Upper lobe of right lung (tissue), 1 donor: Measurements from ENCODE around the gene CD300LD. TPM values are rescaled to one million over a fixed set of nuclear protein-coding genes. Genes with fewer than 3 reads are reported as not detected.

Experiments
- ATAC-seq: fragments of 200-7000 bp; cut with Tn5 transposase; one replicate; pipeline ENCODE4 v1.9.1; 2020; ENCODE audit warnings: mild to moderate bottlenecking, moderate library complexity
- DNase-seq: peaks from one replicate; pipeline ENCODE4 v3.0.0-alpha.2; 2020
- H3K27ac ChIP-seq: fragments of 200-600 bp; one replicate; pipeline ENCODE4 v1.8.0; 2022
- H3K27me3 ChIP-seq: fragments of 200-600 bp; one replicate; pipeline ENCODE4 v1.8.0; 2022; ENCODE audit warnings: mild to moderate bottlenecking
- H3K36me3 ChIP-seq: fragments of 200-600 bp; one replicate; pipeline ENCODE4 v1.8.0; 2022
- H3K4me1 ChIP-seq: fragments of 200-600 bp; one replicate; pipeline ENCODE4 v1.8.0; 2022
- H3K4me3 ChIP-seq: fragments of 200-600 bp; one replicate; pipeline ENCODE4 v1.8.0; 2022; ENCODE audit warnings: mild to moderate bottlenecking
- H3K9me3 ChIP-seq: fragments of 200-600 bp; one replicate; pipeline ENCODE4 v1.8.0; 2022
- intact Hi-C: fragments of 100-400 bp; cut with DNase I; formaldehyde crosslinking; loops from one replicate; pipeline ENCODE4 v1.11.0; 2022
- total RNA-seq: library from RNA; stranded (reverse); fragmentation: NEBNext Ultra II Directional; extraction: Animal tissue kit (Norgen Biotek cat#: 25700); gene quantifications from one replicate; pipeline ENCODE4 v1.2.1, GENCODE V29; 2021
- TF ChIP-seq, protein P1 (sequence below): fragments of 200-600 bp; IDR thresholded peaks from one replicate; pipeline ENCODE4 v1.8.0; 2022; ENCODE audit warnings: antibody characterized with exemption
- donor health status: DM: no; HTN: yes; CAD: no; lungs with severe emphysema.

The CD300LD gene
- total RNA-seq, 1 donor from 2014 or later, result not detected

DNA sequence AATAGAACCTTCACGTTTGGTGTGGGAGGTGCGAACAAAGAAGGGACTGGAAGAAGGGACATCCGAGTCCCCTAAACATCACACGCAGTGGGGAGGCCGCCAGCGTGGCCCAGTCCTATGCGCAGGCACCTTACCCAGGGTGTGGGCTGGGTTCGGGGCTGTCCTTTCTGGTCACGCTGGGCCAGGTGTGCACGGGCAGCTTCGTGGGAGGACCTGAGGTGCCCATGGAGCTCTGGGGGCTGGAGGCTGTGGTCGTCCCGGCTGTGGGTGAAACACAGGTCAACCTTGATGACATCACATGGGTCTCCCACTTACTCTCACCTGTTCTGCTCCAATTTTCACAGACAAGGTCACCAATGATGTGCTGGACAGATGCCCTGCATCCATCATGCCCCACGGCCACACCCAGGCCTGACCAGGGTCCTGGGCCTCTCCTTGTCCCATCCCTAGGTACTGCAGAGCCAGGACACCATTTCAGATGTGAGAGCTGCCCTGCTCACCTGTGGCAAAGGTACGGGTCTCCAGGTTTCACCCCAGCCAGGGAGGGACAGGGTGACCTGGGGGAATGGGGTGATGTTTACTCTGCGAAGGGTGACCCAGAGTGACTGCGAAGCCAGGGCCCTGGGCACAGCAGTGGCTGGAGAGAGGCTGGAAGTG lies 49.2 kb downstream of the CD300LD start:
- H3K9me3 ChIP-seq, result no peaks in the 10 kb centered on the region
- intact Hi-C loops, result no loop called here
- H3K36me3 ChIP-seq, result no peaks in the 10 kb centered on the region
- H3K4me3 ChIP-seq, result no peak overlapping the region
- ATAC-seq (no peak), DNase-seq (peak; percentile 59)
- no peaks in the 10 kb centered on the region for H3K27me3 ChIP-seq
- H3K27ac ChIP-seq, result no peak overlapping the region
- H3K4me1 ChIP-seq, result no peaks in the 10 kb centered on the region
- TF ChIP-seq, protein P1, sequence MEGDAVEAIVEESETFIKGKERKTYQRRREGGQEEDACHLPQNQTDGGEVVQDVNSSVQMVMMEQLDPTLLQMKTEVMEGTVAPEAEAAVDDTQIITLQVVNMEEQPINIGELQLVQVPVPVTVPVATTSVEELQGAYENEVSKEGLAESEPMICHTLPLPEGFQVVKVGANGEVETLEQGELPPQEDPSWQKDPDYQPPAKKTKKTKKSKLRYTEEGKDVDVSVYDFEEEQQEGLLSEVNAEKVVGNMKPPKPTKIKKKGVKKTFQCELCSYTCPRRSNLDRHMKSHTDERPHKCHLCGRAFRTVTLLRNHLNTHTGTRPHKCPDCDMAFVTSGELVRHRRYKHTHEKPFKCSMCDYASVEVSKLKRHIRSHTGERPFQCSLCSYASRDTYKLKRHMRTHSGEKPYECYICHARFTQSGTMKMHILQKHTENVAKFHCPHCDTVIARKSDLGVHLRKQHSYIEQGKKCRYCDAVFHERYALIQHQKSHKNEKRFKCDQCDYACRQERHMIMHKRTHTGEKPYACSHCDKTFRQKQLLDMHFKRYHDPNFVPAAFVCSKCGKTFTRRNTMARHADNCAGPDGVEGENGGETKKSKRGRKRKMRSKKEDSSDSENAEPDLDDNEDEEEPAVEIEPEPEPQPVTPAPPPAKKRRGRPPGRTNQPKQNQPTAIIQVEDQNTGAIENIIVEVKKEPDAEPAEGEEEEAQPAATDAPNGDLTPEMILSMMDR, result no peak

DNA sequence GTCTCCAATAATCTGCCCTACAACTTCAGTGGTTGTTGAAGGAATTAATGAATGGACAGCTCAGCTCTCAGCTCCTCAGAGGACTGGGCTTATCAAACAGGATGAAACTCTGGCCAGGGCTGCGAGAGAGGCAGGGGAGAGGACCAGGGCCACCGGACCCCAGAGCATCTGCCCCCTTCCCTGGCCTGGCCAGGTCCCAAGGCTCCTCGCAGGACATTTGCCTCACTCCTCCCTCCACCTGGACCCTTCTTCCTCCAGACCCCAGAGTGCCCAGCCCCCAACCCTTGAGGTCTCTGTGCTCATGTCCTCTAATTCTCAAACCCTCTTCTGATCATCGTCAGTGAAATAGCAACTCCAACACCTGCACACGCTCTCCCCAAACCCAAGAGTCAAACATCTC lies 49.9 kb downstream of the CD300LD start:
- Histone ChIP-seq H3K27me3 (no peaks in the 10 kb centered on the region), H3K27ac (no peak overlapping the region), H3K4me3 (no peak overlapping the region), H3K4me1 (no peaks in the 10 kb centered on the region), H3K9me3 (no peaks in the 10 kb centered on the region), H3K36me3 (no peaks in the 10 kb centered on the region)
- DNase-seq, result no peak
- TF ChIP-seq, protein P1, result no peak
- intact Hi-C loops, result no loop called here
- no peak for ATAC-seq

DNA sequence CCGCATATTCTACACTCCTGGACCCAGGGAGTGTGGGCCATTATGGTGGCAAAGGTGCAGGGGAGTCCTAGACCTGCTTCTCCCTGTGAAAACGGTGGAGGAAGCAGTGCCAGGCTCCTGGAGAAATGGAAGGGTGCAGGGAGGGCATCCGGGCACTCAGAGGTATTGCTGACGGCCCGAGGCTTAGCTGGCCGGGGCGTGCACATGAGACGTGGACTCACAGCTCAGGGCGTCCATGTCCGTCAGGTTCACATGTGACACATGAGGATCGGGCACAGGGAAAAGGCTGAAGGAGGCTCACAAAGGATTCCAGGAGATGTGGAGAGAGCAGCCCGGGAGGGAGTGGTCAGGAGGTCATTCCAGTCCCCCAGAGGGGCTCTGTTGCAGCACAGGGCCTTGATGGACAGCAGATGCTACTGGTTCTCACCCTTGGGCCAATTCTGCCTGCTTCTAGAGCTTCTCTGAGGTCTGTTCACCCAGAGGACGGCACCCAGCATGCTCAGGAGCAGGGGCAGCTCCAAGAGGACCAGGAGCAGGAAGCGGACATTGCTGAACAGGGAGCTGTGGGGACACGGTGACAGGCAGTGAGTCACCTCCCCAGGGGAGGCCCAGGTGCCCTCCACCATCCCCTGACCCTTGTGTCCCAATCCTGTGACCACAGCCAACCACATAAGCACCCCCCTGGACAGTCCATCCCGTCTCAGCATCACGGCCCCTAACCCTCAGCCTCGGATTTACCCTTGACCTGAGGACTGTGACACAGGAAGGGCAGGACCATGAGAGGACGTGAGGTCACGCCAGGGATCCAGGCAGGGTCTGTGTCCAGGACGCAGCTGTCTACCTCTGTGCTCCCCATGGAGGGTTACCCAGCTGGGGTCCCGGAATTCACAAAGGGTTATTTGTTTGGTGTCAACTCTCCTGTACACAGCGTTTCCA lies 50.6 kb downstream of the CD300LD start:
- no peaks in the 10 kb centered on the region for H3K27me3 ChIP-seq
- no peaks in the 10 kb centered on the region for H3K4me1 ChIP-seq
- TF ChIP-seq, protein P1, result no peak
- H3K9me3 ChIP-seq, result no peaks in the 10 kb centered on the region
- ATAC-seq (no peak), DNase-seq (peak; percentile 43)
- no peaks in the 10 kb centered on the region for H3K36me3 ChIP-seq
- no peak overlapping the region for H3K4me3 ChIP-seq
- no peak overlapping the region for H3K27ac ChIP-seq
- intact Hi-C loops, result no loop called here

DNA sequence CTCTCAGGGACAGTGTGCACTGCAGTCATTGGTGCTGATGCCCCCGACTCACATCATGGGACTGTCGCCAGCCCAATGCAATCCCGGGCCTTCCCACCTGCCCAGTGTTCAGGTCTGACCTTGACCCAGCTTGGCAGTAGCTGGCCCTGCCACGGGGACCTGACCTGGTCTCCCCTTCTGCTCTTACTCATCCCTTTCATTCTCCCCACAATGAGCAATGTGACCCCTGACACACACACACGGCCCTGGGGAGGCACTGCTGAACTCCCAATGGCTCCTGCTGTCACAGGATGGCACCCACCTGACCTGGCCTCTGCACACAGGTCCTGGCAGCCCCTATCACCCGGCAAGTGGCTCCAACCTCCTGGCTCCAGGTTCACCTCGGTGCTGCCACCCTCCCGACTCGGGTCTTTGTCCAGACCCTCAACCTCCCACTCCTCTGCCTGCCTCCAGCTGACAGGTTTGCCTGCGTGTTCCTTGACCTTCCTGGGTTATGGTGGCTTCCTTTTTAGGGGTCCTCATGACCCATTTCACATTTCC lies 52.7 kb downstream of the CD300LD start:
- ATAC-seq (peak; percentile 5), DNase-seq (peak; percentile 51)
- TF ChIP-seq, protein P1, result no peak
- Histone ChIP-seq H3K27ac (no peak overlapping the region), H3K27me3 (peaks cover 2% of the 10 kb centered on the region), H3K36me3 (no peaks in the 10 kb centered on the region), H3K4me3 (no peak overlapping the region), H3K9me3 (no peaks in the 10 kb centered on the region), H3K4me1 (no peaks in the 10 kb centered on the region)
- intact Hi-C loops, result no loop called here

DNA sequence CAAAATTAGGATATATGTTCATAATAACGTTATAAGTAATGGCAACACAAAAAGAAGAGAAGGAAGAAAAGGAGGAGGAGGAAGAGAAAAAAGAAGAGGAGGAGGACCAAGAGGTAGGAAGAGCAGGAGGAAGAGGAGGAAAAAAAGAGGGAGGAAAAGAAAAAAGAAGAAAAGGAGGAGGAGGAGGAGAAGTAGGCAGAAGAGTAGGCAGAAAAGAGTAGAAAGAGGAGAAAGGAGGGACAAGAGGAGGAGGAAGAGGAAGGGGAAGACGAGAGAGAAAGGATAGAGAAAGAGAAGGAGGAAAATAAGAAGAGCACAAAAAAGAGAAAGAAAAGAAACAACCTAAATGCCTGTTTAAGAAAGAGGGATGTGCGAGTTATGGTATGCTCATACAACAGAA lies 55.2 kb downstream of the CD300LD start:
- Histone ChIP-seq H3K4me1 (no peaks in the 10 kb centered on the region), H3K4me3 (no peak overlapping the region), H3K27me3 (peaks cover 6% of the 10 kb centered on the region), H3K27ac (no peak overlapping the region), H3K9me3 (no peaks in the 10 kb centered on the region), H3K36me3 (no peaks in the 10 kb centered on the region)
- DNase-seq, result no peak
- TF ChIP-seq, protein P1, result no peak
- intact Hi-C loops, result no loop called here
- ATAC-seq, result no peak
